ENCODE measurements around the gene ACTA2.

Gene ACTA2

DNA sequence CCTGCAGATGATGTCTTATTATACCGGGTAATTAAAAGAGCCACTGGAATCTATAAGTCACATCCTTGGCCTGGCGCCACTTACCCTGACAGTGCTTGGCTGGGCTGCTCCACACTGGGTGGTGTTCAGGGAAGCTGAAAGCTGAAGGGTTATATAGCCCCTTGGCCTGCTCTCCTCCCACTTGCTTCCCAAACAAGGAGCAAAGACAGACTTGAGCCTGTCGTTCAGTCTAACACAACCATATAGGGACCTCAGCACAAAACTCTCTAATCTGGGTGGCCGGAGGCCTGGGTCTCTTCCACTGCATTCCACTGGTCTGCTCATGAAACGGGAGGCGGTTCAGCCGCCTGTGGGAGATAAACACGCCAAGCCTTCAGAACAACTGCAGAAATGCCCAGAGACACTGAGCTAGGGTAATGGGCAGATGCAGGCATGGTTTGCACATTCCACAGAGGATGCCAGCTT lies at the start of gene ACTA2:
TSS of gene ACTA2 (minus strand) at position 127 of the 465 bp plus-strand sequence. CDS start 3,843 bp downstream, outside the sequence.
- DNase-seq (ENCODE audit: low read depth in 2 of 3, low spot score in 2 of 3): no peak

- DNase-seq (ENCODE audit: low read depth in 2 of 3, low spot score in 2 of 3): no peak
Observed at GRCh38 chr10:89001729-89002072, 49.1 kb upstream of the ACTA2 start.

DNA sequence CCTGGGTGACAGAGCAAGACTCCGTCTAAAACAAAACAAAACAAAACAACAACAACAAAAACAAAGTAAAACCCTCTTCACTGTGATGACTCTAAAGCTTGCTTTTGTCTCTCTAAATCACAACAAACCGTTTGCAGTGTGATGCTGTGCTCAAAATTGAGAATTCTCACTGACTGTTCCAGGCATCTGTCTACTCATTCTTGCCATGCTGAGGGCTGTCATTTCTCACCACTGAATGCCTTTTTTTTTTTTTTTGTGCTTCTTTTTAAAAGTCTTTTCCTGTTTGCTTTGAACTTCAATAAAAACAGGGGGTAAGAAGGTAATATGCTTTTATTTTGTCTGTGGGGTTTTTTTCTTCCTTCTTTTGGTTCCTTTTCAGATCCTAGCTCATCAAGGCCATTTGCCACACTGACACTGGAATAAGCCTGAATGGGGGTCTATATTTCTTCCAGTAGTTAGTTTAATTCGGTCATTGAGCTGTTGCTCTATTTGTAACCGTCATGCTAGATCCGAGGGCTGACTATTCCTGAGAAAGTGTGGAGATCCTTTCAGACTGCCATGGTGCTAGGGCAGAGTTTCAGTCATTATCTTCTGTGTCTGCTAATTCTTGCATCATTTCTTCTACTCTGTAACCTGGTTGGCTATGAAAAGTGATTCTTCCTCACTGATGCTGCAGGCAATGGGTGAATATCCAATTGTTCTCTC lies 48.6 kb upstream of the ACTA2 start:
- no peak for DNase-seq (ENCODE audit: low read depth in 2 of 3, low spot score in 2 of 3)

GRCh38 chr10:88999625-89000024 lies 47.1 kb upstream of the ACTA2 start:
- DNase-seq (ENCODE audit: low read depth in 2 of 3, low spot score in 2 of 3): no peak

GRCh38 chr10:88996927-88997326 lies 44.4 kb upstream of the ACTA2 start:
- DNase-seq (ENCODE audit: low read depth in 2 of 3, low spot score in 2 of 3): no peak

- no peak for DNase-seq (ENCODE audit: low read depth in 2 of 3, low spot score in 2 of 3)
Observed at GRCh38 chr10:88995156-88995876, 42.7 kb upstream of the ACTA2 start.

- no peak for DNase-seq (ENCODE audit: low read depth in 2 of 3, low spot score in 2 of 3)
Observed at GRCh38 chr10:88994019-88994418, 41.4 kb upstream of the ACTA2 start.

DNA sequence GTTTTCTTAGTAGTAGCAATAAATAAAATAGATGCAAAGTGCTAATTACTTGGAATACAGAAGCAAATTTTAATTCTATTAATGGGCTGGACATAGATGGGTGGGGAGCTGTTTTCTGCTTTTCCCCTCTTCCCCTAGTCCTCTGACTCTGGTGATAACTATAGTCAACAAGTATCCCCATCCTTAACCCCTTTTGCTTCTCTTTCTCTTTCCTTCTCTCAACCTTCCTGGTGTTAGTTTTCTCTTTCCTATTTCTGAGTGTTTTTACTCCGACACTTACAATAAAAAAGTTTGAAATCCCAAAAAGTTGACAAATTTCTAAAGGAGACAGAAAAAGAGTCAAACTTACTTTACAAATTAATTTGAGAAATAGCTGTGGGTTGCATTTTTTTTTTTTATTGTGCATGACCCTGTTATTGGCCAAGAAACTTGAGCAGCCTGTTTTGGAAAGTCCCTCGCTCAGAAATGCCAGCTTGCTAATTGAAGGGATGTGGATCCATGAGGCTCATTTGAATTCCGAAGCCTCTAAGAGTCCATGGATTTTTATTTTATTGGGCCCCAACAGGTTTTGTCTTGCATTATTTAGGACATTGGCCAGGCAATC lies 40.5 kb upstream of the ACTA2 start:
- no peak for DNase-seq (ENCODE audit: low read depth in 2 of 3, low spot score in 2 of 3)

- no peak for DNase-seq (ENCODE audit: low read depth in 2 of 3, low spot score in 2 of 3)
Observed at GRCh38 chr10:88991899-88992320, 39.3 kb upstream of the ACTA2 start.

- DNase-seq (ENCODE audit: low read depth in 2 of 3, low spot score in 2 of 3): peak; percentile 38 to 57 (median 55)
Observed at GRCh38 chr10:88991161-88991898, 38.8 kb upstream of the ACTA2 start.

DNA sequence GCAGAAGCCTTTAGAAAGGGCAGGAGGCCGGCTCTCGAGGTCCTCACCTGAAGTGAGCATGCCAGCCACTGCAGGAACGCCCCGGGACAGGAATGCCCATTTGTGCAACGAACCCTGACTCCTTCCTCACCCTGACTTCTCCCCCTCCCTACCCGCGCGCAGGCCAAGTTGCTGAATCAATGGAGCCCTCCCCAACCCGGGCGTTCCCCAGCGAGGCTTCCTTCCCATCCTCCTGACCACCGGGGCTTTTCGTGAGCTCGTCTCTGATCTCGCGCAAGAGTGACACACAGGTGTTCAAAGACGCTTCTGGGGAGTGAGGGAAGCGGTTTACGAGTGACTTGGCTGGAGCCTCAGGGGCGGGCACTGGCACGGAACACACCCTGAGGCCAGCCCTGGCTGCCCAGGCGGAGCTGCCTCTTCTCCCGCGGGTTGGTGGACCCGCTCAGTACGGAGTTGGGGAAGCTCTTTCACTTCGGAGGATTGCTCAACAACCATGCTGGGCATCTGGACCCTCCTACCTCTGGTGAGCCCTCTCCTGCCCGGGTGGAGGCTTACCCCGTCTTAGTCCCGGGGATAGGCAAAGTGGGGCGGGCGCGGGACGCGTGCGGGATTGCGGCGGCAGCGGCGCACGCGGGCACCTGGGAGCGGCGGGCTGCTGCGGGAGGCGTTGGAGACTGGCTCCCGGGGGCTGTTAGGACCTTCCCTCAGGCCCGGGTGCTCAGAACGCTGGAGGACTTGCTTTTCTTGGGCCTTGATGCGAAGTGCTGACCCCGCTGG lies 38.0 kb upstream of the ACTA2 start, which contains the start of gene FAS:
TSS of gene FAS (plus strand) at position 415 of the 777 bp plus-strand sequence. CDS start at position 494, 79 bp downstream.
- DNase-seq (ENCODE audit: low read depth in 2 of 3, low spot score in 2 of 3): peak; percentile 48 to 63 (median 60)

- no peak for DNase-seq (ENCODE audit: low read depth in 2 of 3, low spot score in 2 of 3)
Observed at GRCh38 chr10:88989824-88990383, 37.3 kb upstream of the ACTA2 start.

- DNase-seq (ENCODE audit: low read depth in 2 of 3, low spot score in 2 of 3): no peak
Observed at GRCh38 chr10:88989423-88989822, 36.9 kb upstream of the ACTA2 start.

- DNase-seq (ENCODE audit: low read depth in 2 of 3, low spot score in 2 of 3): no peak
Observed at GRCh38 chr10:88987840-88988239, 35.3 kb upstream of the ACTA2 start.

- DNase-seq (ENCODE audit: low read depth in 2 of 3, low spot score in 2 of 3): no peak
Observed at GRCh38 chr10:88987243-88987725, 34.7 kb upstream of the ACTA2 start.

DNA sequence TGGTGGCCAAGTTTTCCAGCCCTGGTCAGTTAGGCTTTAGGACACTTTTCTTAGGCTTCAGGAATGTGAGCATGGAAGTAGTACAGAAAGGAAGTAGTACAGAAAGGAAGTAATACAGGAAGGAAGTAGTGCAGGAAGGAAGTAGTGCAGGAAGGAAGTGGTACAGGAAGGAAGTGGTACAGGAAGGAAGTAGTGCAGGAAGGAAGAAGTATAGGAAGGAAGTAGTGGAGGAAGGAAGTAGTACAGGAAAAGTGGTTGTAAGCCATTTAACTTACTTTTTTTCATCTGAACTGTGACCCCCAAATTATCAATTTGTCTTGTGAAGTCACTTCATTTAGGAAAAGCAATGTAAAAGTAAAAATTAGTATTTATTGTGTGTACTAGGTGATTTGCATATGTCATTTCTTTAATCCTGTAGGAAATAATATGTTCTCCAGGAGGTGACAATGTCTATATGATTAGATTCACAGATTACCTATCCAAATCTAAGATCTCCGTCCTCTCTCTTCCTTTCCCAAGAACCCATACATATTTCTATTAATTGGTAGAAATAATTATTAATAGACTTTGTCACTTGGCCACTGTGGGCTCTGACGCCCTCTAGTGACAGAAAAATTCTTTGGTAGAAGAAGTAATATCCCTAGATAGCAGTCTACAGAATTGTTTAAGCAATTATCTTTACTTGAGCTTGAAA lies 34.1 kb upstream of the ACTA2 start:
- DNase-seq (ENCODE audit: low read depth in 2 of 3, low spot score in 2 of 3): no peak

- no peak for DNase-seq (ENCODE audit: low read depth in 2 of 3, low spot score in 2 of 3)
Observed at GRCh38 chr10:88984525-88984924, 32.0 kb upstream of the ACTA2 start.

GRCh38 chr10:88983939-88984338 lies 31.4 kb upstream of the ACTA2 start:
- DNase-seq (ENCODE audit: low read depth in 2 of 3, low spot score in 2 of 3): no peak

GRCh38 chr10:88983206-88983605 lies 30.6 kb upstream of the ACTA2 start:
- DNase-seq (ENCODE audit: low read depth in 2 of 3, low spot score in 2 of 3): no peak

Measured in activated CD8-positive, alpha-beta memory T cell treated with anti-CD3 and anti-CD28 coated beads for 48 hours (primary cell).